ENCODE measurements around the gene ZNF365. TPM values are rescaled to one million over a fixed set of nuclear protein-coding genes. Genes with fewer than 3 reads are reported as not detected.
"Not testable (repeated sequence)": the region's sequence is repeated elsewhere in the genome, so short reads cannot be mapped to it uniquely, and the experiment has no call there.

ZNF365 gene
- total RNA-seq, 3 donors from 2014 or later: 0.16 to 1.8 (median 0.66) TPM

DNA sequence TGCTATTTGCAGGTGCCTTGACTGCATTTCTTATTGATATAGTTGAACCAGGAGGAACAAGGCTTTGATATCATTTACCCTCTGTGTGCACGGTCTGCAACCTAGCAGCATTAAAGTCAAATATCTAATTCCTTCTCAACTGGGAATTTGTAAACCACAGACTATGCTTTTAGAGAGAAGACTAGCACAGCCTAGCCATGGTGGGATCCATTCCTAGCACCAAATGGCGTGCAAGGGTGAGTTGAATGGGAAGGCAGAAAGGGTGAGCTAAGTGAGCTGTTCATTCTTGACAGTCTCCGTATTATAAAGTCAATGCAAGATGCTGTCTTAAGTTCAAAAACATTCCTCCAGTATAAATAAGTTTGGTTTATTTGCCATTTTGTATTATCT is 2.9 kb downstream of the ZNF365 start:
- Histone ChIP-seq H3K9me3 (no peaks in the 10 kb centered on the region), H3K36me3 (no peaks in the 10 kb centered on the region), H3K27ac (no peak overlapping the region), H3K4me1 (no peaks in the 10 kb centered on the region), H3K4me3 (no peak overlapping the region), H3K27me3 (no peaks in the 10 kb centered on the region)
- intact Hi-C loops (cut with DNase I; ENCODE audit: low total_unique reads): no loop called here
- DNase-seq (ENCODE audit: low spot score in 2 of 2): no peak
- no peak for TF ChIP-seq POLR2A (IDR thresholded peaks at IDR 0.05)
- TF ChIP-seq, protein P1, sequence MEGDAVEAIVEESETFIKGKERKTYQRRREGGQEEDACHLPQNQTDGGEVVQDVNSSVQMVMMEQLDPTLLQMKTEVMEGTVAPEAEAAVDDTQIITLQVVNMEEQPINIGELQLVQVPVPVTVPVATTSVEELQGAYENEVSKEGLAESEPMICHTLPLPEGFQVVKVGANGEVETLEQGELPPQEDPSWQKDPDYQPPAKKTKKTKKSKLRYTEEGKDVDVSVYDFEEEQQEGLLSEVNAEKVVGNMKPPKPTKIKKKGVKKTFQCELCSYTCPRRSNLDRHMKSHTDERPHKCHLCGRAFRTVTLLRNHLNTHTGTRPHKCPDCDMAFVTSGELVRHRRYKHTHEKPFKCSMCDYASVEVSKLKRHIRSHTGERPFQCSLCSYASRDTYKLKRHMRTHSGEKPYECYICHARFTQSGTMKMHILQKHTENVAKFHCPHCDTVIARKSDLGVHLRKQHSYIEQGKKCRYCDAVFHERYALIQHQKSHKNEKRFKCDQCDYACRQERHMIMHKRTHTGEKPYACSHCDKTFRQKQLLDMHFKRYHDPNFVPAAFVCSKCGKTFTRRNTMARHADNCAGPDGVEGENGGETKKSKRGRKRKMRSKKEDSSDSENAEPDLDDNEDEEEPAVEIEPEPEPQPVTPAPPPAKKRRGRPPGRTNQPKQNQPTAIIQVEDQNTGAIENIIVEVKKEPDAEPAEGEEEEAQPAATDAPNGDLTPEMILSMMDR (IDR thresholded peaks at IDR 0.05): no peak
- no peak for TF ChIP-seq POLR2AphosphoS5 (IDR thresholded peaks at IDR 0.05)

DNA sequence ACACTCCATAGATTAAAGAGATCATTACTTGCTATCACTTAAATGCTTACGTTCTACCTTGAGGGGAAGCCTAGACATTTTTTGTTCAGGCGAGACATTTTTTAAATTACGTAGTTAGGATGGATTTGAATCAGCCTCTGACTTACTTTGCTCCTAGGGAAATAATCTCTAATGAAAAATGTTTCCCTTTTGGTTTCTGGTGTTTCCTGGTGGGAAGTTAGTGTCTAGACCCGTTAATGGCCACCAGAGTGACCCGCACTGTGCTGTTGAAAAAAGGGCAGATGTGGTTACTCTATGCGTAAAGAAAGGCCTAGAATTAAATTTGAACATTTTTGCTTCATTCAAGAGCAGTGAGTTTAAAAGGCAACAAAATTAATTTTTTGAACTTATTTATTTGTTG is 3.8 kb downstream of the ZNF365 start:
- no peak overlapping the region for H3K4me3 ChIP-seq

GRCh38 chr10:62378877-62379276 is 4.7 kb downstream of the ZNF365 start:
- H3K27me3 ChIP-seq; DNase-seq (ENCODE audit: low spot score in 2 of 2); H3K4me1 ChIP-seq; H3K9me3 ChIP-seq; H3K36me3 ChIP-seq; H3K27ac ChIP-seq; intact Hi-C loops (cut with DNase I; ENCODE audit: low total_unique reads); H3K4me3 ChIP-seq: not testable (repeated sequence)

More for the DNA sequence above, 3.8 kb downstream of the ZNF365 start:
- Histone ChIP-seq H3K27me3 (no peaks in the 10 kb centered on the region), H3K9me3 (no peaks in the 10 kb centered on the region), H3K4me1 (no peaks in the 10 kb centered on the region), H3K36me3 (no peaks in the 10 kb centered on the region), H3K27ac (no peak overlapping the region)
- intact Hi-C loops (cut with DNase I; ENCODE audit: low total_unique reads): no loop called here
- DNase-seq (ENCODE audit: low spot score in 2 of 2): no peak
- TF ChIP-seq, protein P1 (IDR thresholded peaks at IDR 0.05): no peak
- TF ChIP-seq POLR2AphosphoS5 (IDR thresholded peaks at IDR 0.05) (no peak), POLR2A (IDR thresholded peaks at IDR 0.05) (no peak)

- no peaks in the 10 kb centered on the region for H3K4me1 ChIP-seq
- no peak for DNase-seq (ENCODE audit: low spot score in 2 of 2)
- intact Hi-C loops (cut with DNase I; ENCODE audit: low total_unique reads): no loop called here
- no peaks in the 10 kb centered on the region for H3K27me3 ChIP-seq
- no peak overlapping the region for H3K4me3 ChIP-seq
- H3K36me3 ChIP-seq: no peaks in the 10 kb centered on the region
- TF ChIP-seq POLR2AphosphoS5 (IDR thresholded peaks at IDR 0.05) (no peak), POLR2A (IDR thresholded peaks at IDR 0.05) (no peak)
- H3K9me3 ChIP-seq: no peaks in the 10 kb centered on the region
- H3K27ac ChIP-seq: no peak overlapping the region
These were observed 5.2 kb downstream of the ZNF365 start for GRCh38 chr10:62379394-62379793.

DNA sequence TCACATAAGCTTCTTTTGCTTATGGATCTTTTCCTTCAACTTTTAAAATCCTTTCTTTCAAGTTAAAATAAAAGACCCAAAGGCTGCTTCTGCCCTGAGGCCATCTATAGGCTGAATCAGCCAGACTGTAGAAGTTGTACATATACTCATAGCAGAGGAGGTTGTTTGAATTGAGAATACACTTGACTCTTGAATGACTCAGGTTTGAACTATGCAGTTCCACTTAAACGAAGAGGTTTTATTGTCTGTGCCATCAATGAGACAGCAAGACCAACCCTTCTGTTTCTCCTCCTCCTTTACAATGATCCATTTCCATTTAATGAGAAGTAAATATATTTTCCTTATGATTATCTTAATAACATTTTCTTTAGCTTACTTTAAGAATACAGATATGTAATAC is 5.8 kb downstream of the ZNF365 start:
- Histone ChIP-seq H3K27me3 (no peaks in the 10 kb centered on the region), H3K27ac (no peak overlapping the region), H3K36me3 (no peaks in the 10 kb centered on the region), H3K4me1 (no peaks in the 10 kb centered on the region), H3K9me3 (no peaks in the 10 kb centered on the region), H3K4me3 (no peak overlapping the region)
- no peak for TF ChIP-seq POLR2AphosphoS5 (IDR thresholded peaks at IDR 0.05)
- TF ChIP-seq POLR2A (IDR thresholded peaks at IDR 0.05): no peak
- TF ChIP-seq, protein P1 (IDR thresholded peaks at IDR 0.05): no peak
- intact Hi-C loops (cut with DNase I; ENCODE audit: low total_unique reads): no loop called here
- no peak for DNase-seq (ENCODE audit: low spot score in 2 of 2)

GRCh38 chr10:62381385-62382102 is 7.4 kb downstream of the ZNF365 start:
- DNase-seq (ENCODE audit: low spot score in 2 of 2): no peak
- TF ChIP-seq POLR2AphosphoS5 (IDR thresholded peaks at IDR 0.05): no peak
- TF ChIP-seq, protein P1 (IDR thresholded peaks at IDR 0.05): no peak
- no peak for TF ChIP-seq POLR2A (IDR thresholded peaks at IDR 0.05)
- peak overlapping the region in 1 of 2 donors; percentile 38 for H3K27ac ChIP-seq
- no peak overlapping the region for H3K4me3 ChIP-seq
- H3K9me3 ChIP-seq: no peaks in the 10 kb centered on the region
- intact Hi-C loops (cut with DNase I; ENCODE audit: low total_unique reads): no loop called here
- H3K27me3 ChIP-seq: no peaks in the 10 kb centered on the region
- no peaks in the 10 kb centered on the region for H3K4me1 ChIP-seq
- no peaks in the 10 kb centered on the region for H3K36me3 ChIP-seq

All from breast epithelium (tissue), 4 donors.